ENCODE measurements around the gene VPS39.

DNA sequence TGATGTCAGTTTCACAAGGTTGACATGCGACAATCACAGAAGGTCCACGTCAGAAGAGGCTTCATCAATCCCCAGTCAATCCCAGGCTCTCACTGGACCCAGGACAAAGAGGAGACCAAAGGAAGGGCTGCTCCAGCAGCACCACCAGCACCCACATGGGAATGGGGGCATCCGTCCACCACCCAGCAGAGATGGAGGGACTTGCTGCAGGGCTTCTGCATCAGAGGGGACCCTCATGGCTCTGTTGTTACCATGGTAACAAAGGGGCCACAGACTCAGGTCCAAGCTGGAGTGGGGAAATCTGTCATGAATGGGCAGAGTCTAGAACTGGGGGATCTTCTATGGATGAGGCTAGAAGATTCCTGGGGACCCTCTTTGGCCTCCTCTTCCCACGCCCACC lies 64.7 kb downstream of the VPS39 start:
- TF ChIP-seq, protein P1, sequence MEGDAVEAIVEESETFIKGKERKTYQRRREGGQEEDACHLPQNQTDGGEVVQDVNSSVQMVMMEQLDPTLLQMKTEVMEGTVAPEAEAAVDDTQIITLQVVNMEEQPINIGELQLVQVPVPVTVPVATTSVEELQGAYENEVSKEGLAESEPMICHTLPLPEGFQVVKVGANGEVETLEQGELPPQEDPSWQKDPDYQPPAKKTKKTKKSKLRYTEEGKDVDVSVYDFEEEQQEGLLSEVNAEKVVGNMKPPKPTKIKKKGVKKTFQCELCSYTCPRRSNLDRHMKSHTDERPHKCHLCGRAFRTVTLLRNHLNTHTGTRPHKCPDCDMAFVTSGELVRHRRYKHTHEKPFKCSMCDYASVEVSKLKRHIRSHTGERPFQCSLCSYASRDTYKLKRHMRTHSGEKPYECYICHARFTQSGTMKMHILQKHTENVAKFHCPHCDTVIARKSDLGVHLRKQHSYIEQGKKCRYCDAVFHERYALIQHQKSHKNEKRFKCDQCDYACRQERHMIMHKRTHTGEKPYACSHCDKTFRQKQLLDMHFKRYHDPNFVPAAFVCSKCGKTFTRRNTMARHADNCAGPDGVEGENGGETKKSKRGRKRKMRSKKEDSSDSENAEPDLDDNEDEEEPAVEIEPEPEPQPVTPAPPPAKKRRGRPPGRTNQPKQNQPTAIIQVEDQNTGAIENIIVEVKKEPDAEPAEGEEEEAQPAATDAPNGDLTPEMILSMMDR (conservative IDR thresholded peaks at IDR 0.05 in 1 of 2, IDR thresholded peaks at IDR 0.05 in 1 of 2; ENCODE audit: low read depth in 1 of 2, low read length in 2 of 2): no peak
- TF ChIP-seq EZH2 (IDR thresholded peaks at IDR 0.05; ENCODE audit: low read length, missing control alignments): no peak

Data from fibroblast of lung (primary cell).